IPS DF 6.9 (cell line): ENCODE measurements around the gene TMEM212.
A peak's percentile ranks its signal among the peaks of the same experiment; 100 is the strongest.

ENCODE experiments used
- DNase-seq: peaks from one replicate; pipeline ENCODE4 v3.0.0-alpha.2; 2013; ENCODE audit warnings: low read depth, low spot score
- H3K27ac ChIP-seq: one replicate; pipeline ENCODE4 v1.5.1; 2013; ENCODE audit warnings: low read length, control low read depth
- H3K27me3 ChIP-seq: 2 replicates; pipeline ENCODE4 v1.6.1; 2013; ENCODE audit warnings: mild to moderate bottlenecking, low read length; ENCODE audit not compliant: control insufficient read depth, insufficient read depth
- H3K36me3 ChIP-seq: 2 replicates; pipeline ENCODE4 v1.6.1; 2013; ENCODE audit warnings: low read length; ENCODE audit not compliant: control insufficient read depth, insufficient read depth
- H3K4me1 ChIP-seq: 2 replicates; pipeline ENCODE4 v1.6.1; 2013; ENCODE audit warnings: low read length; ENCODE audit not compliant: control insufficient read depth, insufficient read depth
- H3K4me3 ChIP-seq: 2 replicates; pipeline ENCODE4 v1.5.1; 2013; ENCODE audit warnings: mild to moderate bottlenecking, low read length
- H3K9me3 ChIP-seq: 2 replicates; pipeline ENCODE4 v1.6.1; 2013; ENCODE audit warnings: low read length, inconsistent platforms; ENCODE audit not compliant: control insufficient read depth, insufficient read depth
- WGBS: extraction: QIAGEN DNeasy Blood & Tissue Kit; methylation state at CpG from one replicate; pipeline ENCODE4 v1.1.7; 2013; ENCODE audit warnings: mixed read lengths, missing lambda C conversion rate; ENCODE audit not compliant: insufficient read length, insufficient coverage; 5-methylcytosine and 5-hydroxymethylcytosine counted together

TMEM212 gene

DNA sequence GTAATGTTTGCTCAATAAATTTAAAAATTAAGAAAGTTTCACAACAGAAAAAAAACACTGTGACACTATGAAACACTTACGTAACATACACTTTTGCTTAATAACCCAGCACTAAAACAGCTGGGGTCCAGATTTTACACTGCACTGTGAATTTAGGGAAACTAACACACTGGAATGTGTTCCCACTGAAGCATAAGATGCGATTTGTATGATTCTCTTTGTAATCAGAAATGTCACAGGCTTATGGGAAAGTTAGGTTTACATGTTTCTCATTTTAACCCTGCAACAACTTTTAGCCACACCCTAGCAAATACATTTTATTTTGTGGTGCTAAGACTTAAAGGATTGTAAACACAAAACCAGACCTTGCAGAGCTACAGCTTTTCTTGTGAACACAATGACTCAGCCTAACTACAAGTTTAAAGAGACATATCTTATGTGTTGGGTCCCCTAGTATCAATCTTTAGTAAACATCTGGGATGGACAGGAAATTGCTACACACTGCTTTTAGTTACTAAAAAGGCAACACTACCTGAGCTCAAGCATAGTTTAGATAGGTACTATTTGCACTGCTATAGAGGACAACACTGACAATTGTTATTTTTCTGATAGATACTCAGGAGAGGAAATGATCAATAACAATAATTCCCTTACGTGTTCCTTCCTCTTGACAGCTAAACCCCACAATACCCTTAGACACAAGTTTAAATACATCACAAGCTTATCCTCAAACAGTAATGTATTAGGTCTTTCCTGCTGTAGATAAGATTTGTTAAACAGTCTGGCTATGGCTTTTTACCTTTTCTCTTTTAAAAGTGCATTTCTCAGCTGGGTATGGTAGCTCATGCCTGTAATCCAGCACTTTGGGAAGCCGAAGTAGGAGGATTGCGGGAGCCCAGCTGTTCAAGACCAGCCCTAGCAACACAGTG is 36.7 kb upstream of the TMEM212 start:
- H3K36me3 ChIP-seq, result no peaks in the 10 kb centered on the region
- no peaks in the 10 kb centered on the region for H3K9me3 ChIP-seq
- WGBS, result no CpG with 5 or more reads among the region's 5 CpGs
- no peak for DNase-seq
- peaks cover 9% of the 10 kb centered on the region; the same call in 1 of the 2 replicates for H3K27me3 ChIP-seq
- H3K27ac ChIP-seq, result no peak overlapping the region
- no peak overlapping the region for H3K4me3 ChIP-seq
- H3K4me1 ChIP-seq, result no peaks in the 10 kb centered on the region

DNA sequence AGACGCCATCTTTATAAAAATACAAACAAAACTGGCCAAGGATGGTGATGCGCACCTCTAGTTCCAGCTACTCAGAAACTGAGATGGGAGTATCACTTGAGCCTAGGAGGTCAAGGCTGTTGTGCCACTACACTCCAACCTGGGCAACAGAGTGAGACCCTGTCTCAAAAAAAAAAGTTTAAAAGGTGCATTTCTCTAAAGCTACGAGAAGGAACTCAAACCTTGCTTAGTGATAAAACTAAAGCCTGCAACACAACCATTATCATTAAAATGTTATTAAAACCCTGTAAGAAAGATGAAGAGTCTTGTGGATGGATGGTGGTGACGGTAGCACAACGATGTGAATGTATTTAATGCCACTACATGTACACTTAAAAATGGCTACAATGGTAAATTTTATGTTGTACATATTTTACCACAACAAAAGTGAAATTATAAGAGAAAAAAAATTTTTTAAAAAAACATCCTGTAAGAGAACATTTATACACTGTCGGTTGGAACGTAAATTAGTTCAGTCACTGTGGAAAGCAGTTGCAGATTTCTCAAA is 35.9 kb upstream of the TMEM212 start:
- whole genome bisulfite sequencing, result no CpG with 5 or more reads among the region's 7 CpGs
- Histone ChIP-seq H3K36me3 (no peaks in the 10 kb centered on the region), H3K9me3 (no peaks in the 10 kb centered on the region), H3K27ac (no peak overlapping the region), H3K27me3 (peaks cover 9% of the 10 kb centered on the region; the same call in 1 of the 2 replicates), H3K4me1 (no peaks in the 10 kb centered on the region), H3K4me3 (no peak overlapping the region)
- no peak for DNase-seq

DNA sequence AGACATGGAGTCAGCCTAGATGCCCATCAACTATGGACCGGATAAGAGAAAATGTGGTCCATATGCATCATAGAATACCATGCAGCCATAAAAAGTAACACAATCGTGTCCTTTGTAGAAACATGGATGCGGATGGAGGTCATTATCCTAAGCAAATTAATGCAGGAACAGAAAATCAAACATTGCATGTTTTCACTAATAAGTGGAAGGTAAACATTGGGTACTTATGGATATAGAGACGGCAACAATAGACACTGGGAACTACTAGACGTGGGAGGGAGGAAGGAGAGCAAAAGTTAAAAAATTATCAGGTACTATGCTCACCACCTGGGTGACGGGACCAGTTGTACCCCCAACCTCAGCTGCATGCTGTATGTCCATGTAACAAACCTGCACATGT is 35.3 kb upstream of the TMEM212 start:
- H3K4me3 ChIP-seq, result no peak overlapping the region
- no peaks in the 10 kb centered on the region for H3K36me3 ChIP-seq
- H3K9me3 ChIP-seq, result no peaks in the 10 kb centered on the region
- no peak overlapping the region for H3K27ac ChIP-seq
- DNase-seq, result no peak
- no peaks in the 10 kb centered on the region for H3K4me1 ChIP-seq
- no CpG with 5 or more reads among the region's 6 CpGs for WGBS
- peaks cover 9% of the 10 kb centered on the region; the same call in 1 of the 2 replicates for H3K27me3 ChIP-seq

DNA sequence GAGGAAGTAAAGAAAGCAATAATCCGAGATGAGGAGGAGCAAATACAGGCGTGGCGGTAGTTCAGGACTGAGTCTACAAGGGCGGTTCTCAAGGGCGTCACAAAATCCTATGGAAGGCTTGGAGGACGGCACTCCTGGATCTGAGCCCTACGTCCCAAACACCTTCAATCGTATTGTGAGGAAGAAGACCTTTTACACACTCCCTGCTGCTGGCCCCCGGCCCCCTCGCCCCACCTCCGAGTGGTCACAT is 33.6 kb upstream of the TMEM212 start:
- DNase-seq, result no peak
- H3K4me1 ChIP-seq, result no peaks in the 10 kb centered on the region
- no peaks in the 10 kb centered on the region for H3K36me3 ChIP-seq
- no peaks in the 10 kb centered on the region for H3K9me3 ChIP-seq
- no CpG with 5 or more reads among the region's 11 CpGs for WGBS
- H3K27me3 ChIP-seq, result peaks cover 9% of the 10 kb centered on the region; the same call in 1 of the 2 replicates
- H3K4me3 ChIP-seq, result peak overlapping the region; percentile 39; the same call in 1 of the 2 replicates
- no peak overlapping the region for H3K27ac ChIP-seq

GRCh38 chr3:171809861-171810628 is 33.1 kb upstream of the TMEM212 start, which contains the start of gene PLD1:
Gene PLD1, minus strand, starts transcription at chr3:171810483. Its CDS starts 72,432 bp downstream, at chr3:171738051.
- Histone ChIP-seq H3K36me3 (no peaks in the 10 kb centered on the region), H3K27ac (no peak within 1 kb of the TSS), H3K27me3 (peaks cover 9% of the 10 kb centered on the region; the same call in 1 of the 2 replicates), H3K9me3 (no peaks in the 10 kb centered on the region), H3K4me1 (no peaks in the 10 kb centered on the region), H3K4me3 (peak within 1 kb of the TSS; percentile 39; the same call in 1 of the 2 replicates)
- DNase-seq, result no peak
- WGBS, result no CpG with 5 or more reads among the region's 78 CpGs

DNA sequence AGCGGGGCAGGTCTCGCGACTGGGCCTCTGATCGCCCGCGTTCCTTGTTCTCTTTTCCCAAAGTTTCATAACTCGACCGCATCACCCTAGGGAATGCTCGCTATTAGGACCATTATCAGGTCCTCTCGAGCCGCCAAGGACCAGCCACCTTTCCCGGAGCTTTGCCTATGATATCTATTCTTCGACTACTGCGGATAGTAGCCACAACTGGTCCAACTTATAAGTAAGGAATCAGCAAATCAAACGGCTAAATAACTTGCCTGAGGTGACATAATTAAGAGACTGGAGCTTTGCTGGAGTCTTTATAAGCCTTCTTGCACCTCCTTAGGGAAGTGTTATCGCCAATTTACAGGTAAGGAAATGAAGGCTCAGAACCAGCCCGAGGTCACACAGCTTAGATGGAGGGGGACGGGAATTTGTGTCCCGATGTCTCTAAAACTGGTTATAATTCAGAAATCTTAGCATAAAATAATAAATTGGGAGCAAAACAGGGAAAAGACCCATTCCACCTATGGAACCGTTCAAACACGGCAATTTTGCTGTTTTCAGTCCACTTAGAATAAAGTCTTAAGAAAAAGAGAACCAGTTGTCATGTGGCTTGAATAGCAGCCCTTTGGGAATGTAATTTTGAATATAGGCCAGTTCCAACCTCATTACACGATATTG is 32.4 kb upstream of the TMEM212 start:
- H3K4me3 ChIP-seq, result peak overlapping the region; percentile 39; the same call in 1 of the 2 replicates
- no peak overlapping the region for H3K27ac ChIP-seq
- no CpG with 5 or more reads among the region's 22 CpGs for WGBS

GRCh38 chr3:171811295-171811912 is 31.7 kb upstream of the TMEM212 start:
- H3K36me3 ChIP-seq, result no peaks in the 10 kb centered on the region
- no peaks in the 10 kb centered on the region for H3K9me3 ChIP-seq
- no peak overlapping the region for H3K4me3 ChIP-seq
- H3K27ac ChIP-seq, result no peak overlapping the region
- DNase-seq, result no peak
- no CpG with 5 or more reads among the region's 4 CpGs for WGBS
- no peaks in the 10 kb centered on the region for H3K4me1 ChIP-seq
- peaks cover 9% of the 10 kb centered on the region; the same call in 1 of the 2 replicates for H3K27me3 ChIP-seq

More for the DNA sequence above, 32.4 kb upstream of the TMEM212 start:
- no peaks in the 10 kb centered on the region for H3K4me1 ChIP-seq
- no peaks in the 10 kb centered on the region for H3K9me3 ChIP-seq
- DNase-seq, result no peak
- no peaks in the 10 kb centered on the region for H3K36me3 ChIP-seq
- H3K27me3 ChIP-seq, result peaks cover 9% of the 10 kb centered on the region; the same call in 1 of the 2 replicates

GRCh38 chr3:171811913-171812335 is 31.2 kb upstream of the TMEM212 start:
- Histone ChIP-seq H3K27ac (no peak overlapping the region), H3K4me1 (no peaks in the 10 kb centered on the region), H3K27me3 (peaks cover 9% of the 10 kb centered on the region; the same call in 1 of the 2 replicates), H3K36me3 (no peaks in the 10 kb centered on the region), H3K9me3 (no peaks in the 10 kb centered on the region), H3K4me3 (no peak overlapping the region)
- WGBS, result no CpG with 5 or more reads among the region's 9 CpGs
- no peak for DNase-seq

DNA sequence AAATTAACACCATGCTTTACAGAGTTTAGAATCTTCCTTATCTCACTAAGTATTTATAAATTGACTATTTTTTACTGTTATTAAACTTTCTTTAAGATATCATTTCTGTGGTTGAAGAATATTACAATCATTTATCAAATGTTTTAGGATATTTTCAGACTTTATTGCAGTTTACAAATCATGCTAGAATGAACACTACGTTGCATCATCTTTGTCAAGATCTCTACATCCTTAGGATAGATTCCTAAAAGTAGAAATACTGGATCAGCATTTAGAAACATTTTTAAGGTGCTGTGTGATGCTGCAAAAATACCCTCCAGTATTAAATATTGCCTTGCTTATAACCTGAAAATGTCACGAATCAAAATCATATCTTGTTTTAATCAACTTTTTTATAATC is 30.3 kb upstream of the TMEM212 start:
- H3K27ac ChIP-seq, result no peak overlapping the region
- DNase-seq, result no peak
- no peaks in the 10 kb centered on the region for H3K36me3 ChIP-seq
- peaks cover 9% of the 10 kb centered on the region; the same call in 1 of the 2 replicates for H3K27me3 ChIP-seq
- WGBS, result no CpG with 5 or more reads among the region's 2 CpGs
- no peaks in the 10 kb centered on the region for H3K9me3 ChIP-seq
- no peak overlapping the region for H3K4me3 ChIP-seq
- no peaks in the 10 kb centered on the region for H3K4me1 ChIP-seq
